Lower leg skin (tissue), 4 donors: Measurements from ENCODE around the gene TSKU. TPM values are rescaled to one million over a fixed set of nuclear protein-coding genes. Genes with fewer than 3 reads are reported as not detected.

Source experiments
- DNase-seq, 2 donors: peaks; one replicate each; pipeline ENCODE4 v3.0.0-alpha.2; 2019; ENCODE audit warnings: low spot score in 2 of 2
- H3K4me3 ChIP-seq: fragments of 200-600 bp; sonication (generic); 2 replicates; pipeline ENCODE4 v1.5.1; 2017; ENCODE audit warnings: mild to moderate bottlenecking, low read depth; ENCODE audit not compliant: poor library complexity, severe bottlenecking
- CTCF ChIP-seq, 3 donors: fragments of 450-650 bp; IDR thresholded peaks; one replicate each; pipeline ENCODE4 v1.5.1; 2016; ENCODE audit warnings: antibody characterized with exemption in 3 of 3, mild to moderate bottlenecking in 3 of 3, moderate library complexity in 2 of 3
- POLR2A ChIP-seq, 2 donors: fragments of 450-650 bp; IDR thresholded peaks; one replicate each; pipeline ENCODE4 v1.6.1; 2016 to 2017; ENCODE audit warnings: antibody characterized with exemption in 2 of 2, mild to moderate bottlenecking in 1 of 2, moderate library complexity in 1 of 2
- WGBS, 2 donors: methylation state at CpG; one replicate each; pipeline ENCODE4 v1.1.5; 2018; 5-methylcytosine and 5-hydroxymethylcytosine counted together
- intact Hi-C: fragments of 100-400 bp; cut with DNase I; formaldehyde crosslinking; loops from one replicate; pipeline ENCODE4 v1.15.0; 2023; ENCODE audit warnings: low total_unique reads
- total RNA-seq, 4 donors: library from RNA; depleted of rRNA; stranded (reverse); fragments of >200 nt; gene quantifications; one replicate each; pipeline ENCODE4 v1.1.0, GENCODE V29; 2016

TSKU gene
- total RNA-seq, 4 donors from 2014 or later, result 113 to 125 (median 120) TPM

GRCh38 chr11:76756341-76756741 is 26.8 kb upstream of the TSKU start:
- intact Hi-C loops, result no loop called here
- WGBS, 2 donors, result 31 to 38% methylated on average over 6 of the region's 6 CpGs
- DNase-seq, result no peak
- no peak for TF ChIP-seq CTCF (IDR thresholded peaks at IDR 0.05)
- no peak for TF ChIP-seq POLR2A (IDR thresholded peaks at IDR 0.05)
- H3K4me3 ChIP-seq, result no peak overlapping the region

GRCh38 chr11:76758311-76758710 is 24.8 kb upstream of the TSKU start:
- intact Hi-C loops, result no loop called here
- no peak for DNase-seq
- 94 to 96% methylated on average over 9 of the region's 9 CpGs for WGBS, 2 donors
- H3K4me3 ChIP-seq, result no peak overlapping the region
- TF ChIP-seq CTCF (IDR thresholded peaks at IDR 0.05) (no peak), POLR2A (IDR thresholded peaks at IDR 0.05) (no peak)

- DNase-seq, result no peak
- H3K4me3 ChIP-seq, result no peak overlapping the region
- intact Hi-C loops, result no loop called here
- no peak for TF ChIP-seq POLR2A (IDR thresholded peaks at IDR 0.05)
- no peak for TF ChIP-seq CTCF (IDR thresholded peaks at IDR 0.05)
Measured at GRCh38 chr11:76759092-76759491, 24.1 kb upstream of the TSKU start.

GRCh38 chr11:76759517-76759916 is 23.6 kb upstream of the TSKU start:
- intact Hi-C loops, result no loop called here
- no peak for TF ChIP-seq CTCF (IDR thresholded peaks at IDR 0.05)
- no peak for TF ChIP-seq POLR2A (IDR thresholded peaks at IDR 0.05)
- H3K4me3 ChIP-seq, result no peak overlapping the region
- 86 to 92% methylated on average over 2 of the region's 2 CpGs for WGBS, 2 donors
- DNase-seq, result no peak

- no peak overlapping the region for H3K4me3 ChIP-seq
- 58 to 61% methylated on average over 4 of the region's 4 CpGs for WGBS, 2 donors
- DNase-seq, result no peak
- intact Hi-C loops, result no loop called here
- TF ChIP-seq POLR2A (IDR thresholded peaks at IDR 0.05) (no peak), CTCF (IDR thresholded peaks at IDR 0.05) (no peak)
Measured at GRCh38 chr11:76760236-76760635, 22.9 kb upstream of the TSKU start.

GRCh38 chr11:76761718-76762355 is 21.3 kb upstream of the TSKU start:
- intact Hi-C loops, result no loop called here
- no peak for DNase-seq
- TF ChIP-seq POLR2A (IDR thresholded peaks at IDR 0.05), result no peak
- TF ChIP-seq CTCF (IDR thresholded peaks at IDR 0.05), result no peak
- 88% methylated on average over 2 of the region's 2 CpGs for WGBS, 2 donors
- H3K4me3 ChIP-seq, result no peak overlapping the region
